Panc1 (cell line): ENCODE data around the gene ZNF443.
"Not testable (repeated sequence)": the region's sequence is repeated elsewhere in the genome, so short reads cannot be mapped to it uniquely, and the experiment has no call there.

Source experiments
- SIN3A ChIP-seq: IDR thresholded peaks from 2 replicates; pipeline ENCODE4 v1.6.1; 2012; ENCODE audit warnings: low read depth, mild to moderate bottlenecking, low read length, moderate library complexity, borderline replicate concordance; ENCODE audit not compliant: insufficient read depth
- TF ChIP-seq, protein P1 (sequence below): fragments of 450-650 bp; IDR thresholded peaks from 2 replicates; pipeline ENCODE4 v1.5.1; 2017; ENCODE audit warnings: mild to moderate bottlenecking
- TF ChIP-seq, protein P2 (sequence below), 2 experiments: IDR thresholded peaks; 2 replicates each; pipeline ENCODE4 v1.6.1; 2011 to 2012; ENCODE audit warnings: low read depth in 2 of 2, control low read depth in 1 of 2, low read length in 1 of 2, mild to moderate bottlenecking in 1 of 2, moderate library complexity in 1 of 2; ENCODE audit not compliant: insufficient read depth in 1 of 2

DNA sequence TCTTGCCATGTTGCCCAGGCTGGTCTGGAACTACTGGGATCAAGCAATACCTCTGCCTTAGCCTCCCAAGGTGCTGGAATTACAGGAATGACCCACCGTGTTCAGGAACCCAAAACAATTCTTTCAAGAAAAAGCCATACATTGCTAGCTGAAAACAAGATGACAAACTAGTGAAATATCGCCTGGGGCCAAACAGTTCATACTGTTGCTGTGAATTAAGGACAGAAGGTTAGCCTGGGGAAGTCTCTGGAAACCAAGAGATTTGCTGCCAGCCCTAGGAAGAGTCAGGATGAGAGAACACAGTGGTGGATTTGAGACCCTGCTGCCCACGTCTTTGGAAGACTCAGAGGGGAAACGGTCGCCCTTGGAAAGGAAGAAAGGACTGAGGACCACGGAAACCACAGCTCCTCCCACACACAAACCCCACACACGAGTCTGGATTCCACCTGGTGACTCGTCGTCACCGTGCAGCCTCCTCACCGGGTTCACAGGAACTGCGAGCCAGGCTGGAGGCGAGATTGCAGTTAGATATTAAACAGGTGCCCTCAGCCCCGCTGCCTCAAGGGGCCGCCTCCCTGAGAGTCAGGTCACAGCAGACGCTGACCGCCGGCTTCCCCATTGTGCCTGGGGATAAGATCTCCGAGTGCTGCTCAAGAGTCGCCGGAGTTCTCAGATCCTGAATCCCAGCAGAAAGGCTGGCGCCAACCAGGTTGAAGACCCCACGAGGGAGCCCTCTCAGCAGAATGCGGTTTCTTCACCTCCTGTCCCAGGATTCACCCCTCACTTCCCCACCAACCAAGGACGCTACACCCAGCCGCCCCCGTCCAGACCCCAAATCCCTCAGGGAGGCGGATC is 908 bp downstream of the ZNF443 start:
- TF ChIP-seq, protein P1, sequence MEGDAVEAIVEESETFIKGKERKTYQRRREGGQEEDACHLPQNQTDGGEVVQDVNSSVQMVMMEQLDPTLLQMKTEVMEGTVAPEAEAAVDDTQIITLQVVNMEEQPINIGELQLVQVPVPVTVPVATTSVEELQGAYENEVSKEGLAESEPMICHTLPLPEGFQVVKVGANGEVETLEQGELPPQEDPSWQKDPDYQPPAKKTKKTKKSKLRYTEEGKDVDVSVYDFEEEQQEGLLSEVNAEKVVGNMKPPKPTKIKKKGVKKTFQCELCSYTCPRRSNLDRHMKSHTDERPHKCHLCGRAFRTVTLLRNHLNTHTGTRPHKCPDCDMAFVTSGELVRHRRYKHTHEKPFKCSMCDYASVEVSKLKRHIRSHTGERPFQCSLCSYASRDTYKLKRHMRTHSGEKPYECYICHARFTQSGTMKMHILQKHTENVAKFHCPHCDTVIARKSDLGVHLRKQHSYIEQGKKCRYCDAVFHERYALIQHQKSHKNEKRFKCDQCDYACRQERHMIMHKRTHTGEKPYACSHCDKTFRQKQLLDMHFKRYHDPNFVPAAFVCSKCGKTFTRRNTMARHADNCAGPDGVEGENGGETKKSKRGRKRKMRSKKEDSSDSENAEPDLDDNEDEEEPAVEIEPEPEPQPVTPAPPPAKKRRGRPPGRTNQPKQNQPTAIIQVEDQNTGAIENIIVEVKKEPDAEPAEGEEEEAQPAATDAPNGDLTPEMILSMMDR, result not testable (repeated sequence)
- TF ChIP-seq, protein P2, sequence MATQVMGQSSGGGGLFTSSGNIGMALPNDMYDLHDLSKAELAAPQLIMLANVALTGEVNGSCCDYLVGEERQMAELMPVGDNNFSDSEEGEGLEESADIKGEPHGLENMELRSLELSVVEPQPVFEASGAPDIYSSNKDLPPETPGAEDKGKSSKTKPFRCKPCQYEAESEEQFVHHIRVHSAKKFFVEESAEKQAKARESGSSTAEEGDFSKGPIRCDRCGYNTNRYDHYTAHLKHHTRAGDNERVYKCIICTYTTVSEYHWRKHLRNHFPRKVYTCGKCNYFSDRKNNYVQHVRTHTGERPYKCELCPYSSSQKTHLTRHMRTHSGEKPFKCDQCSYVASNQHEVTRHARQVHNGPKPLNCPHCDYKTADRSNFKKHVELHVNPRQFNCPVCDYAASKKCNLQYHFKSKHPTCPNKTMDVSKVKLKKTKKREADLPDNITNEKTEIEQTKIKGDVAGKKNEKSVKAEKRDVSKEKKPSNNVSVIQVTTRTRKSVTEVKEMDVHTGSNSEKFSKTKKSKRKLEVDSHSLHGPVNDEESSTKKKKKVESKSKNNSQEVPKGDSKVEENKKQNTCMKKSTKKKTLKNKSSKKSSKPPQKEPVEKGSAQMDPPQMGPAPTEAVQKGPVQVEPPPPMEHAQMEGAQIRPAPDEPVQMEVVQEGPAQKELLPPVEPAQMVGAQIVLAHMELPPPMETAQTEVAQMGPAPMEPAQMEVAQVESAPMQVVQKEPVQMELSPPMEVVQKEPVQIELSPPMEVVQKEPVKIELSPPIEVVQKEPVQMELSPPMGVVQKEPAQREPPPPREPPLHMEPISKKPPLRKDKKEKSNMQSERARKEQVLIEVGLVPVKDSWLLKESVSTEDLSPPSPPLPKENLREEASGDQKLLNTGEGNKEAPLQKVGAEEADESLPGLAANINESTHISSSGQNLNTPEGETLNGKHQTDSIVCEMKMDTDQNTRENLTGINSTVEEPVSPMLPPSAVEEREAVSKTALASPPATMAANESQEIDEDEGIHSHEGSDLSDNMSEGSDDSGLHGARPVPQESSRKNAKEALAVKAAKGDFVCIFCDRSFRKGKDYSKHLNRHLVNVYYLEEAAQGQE (IDR thresholded peaks at IDR 0.05; ENCODE audit: insufficient read depth in 1 of 2, low read depth in 2 of 2, low read length in 1 of 2), result not testable (repeated sequence)
- not testable (repeated sequence) for TF ChIP-seq SIN3A
